ENCODE data around the gene BTBD2. TPM values are rescaled to one million over a fixed set of nuclear protein-coding genes. Genes with fewer than 3 reads are reported as not detected.

BTBD2 gene
- total and polyA plus RNA-seq, 2 of the 13 experiments (the other 11 are each of a cell fraction or from before 2014, with no cell fraction given): 28.1 to 45.3 TPM

DNA sequence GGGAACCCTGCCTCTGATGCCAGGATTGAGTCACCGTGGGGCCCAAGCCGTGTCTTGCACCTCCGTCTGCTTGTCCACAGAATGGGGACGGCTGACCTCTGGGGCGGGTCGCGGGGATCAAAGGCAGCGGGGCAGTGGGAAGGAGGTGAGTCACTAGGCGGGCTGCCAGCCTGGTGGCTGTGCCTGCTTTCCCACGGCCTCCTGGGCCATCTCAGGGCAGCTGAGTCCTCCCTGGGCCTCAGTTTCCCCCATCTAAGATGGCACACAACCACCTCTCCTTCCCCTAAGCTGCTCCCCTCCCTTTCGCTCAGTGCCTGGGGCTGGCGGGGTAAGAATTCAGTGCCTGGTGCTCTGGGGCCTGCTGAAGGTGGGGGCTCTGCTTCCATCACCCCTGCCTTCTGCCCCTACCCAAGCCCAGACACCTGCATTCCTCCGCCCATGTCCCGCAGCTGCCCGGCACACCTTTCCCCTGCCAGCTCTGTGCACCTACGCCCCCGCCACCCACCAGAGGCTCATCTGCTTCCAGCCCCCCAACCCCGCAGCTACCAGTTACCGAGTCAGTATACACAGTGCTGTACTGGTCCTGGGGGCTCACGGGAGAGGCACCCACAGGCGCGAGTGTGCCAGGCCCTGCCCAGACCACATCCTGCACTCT is 32.1 kb upstream of the BTBD2 start (continued):
- TF ChIP-seq, protein P1, sequence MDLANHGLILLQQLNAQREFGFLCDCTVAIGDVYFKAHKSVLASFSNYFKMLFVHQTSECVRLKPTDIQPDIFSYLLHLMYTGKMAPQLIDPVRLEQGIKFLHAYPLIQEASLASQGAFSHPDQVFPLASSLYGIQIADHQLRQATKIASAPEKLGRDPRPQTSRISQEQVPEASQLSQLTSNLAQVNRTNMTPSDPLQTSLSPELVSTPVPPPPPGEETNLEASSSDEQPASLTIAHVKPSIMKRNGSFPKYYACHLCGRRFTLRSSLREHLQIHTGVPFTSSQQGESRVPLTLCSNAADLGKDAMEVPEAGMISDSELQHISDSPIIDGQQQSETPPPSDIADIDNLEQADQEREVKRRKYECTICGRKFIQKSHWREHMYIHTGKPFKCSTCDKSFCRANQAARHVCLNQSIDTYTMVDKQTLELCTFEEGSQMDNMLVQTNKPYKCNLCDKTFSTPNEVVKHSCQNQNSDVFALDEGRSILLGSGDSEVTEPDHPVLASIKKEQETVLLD (CRISPR knock-in tag; IDR thresholded peaks at IDR 0.05; ENCODE audit: low read depth): no peak
- TF ChIP-seq ZNF367 (CRISPR knock-in tag; IDR thresholded peaks at IDR 0.05; ENCODE audit: borderline replicate concordance): no peak
- TF ChIP-seq MLLT10 (CRISPR knock-in tag; IDR thresholded peaks at IDR 0.05): no peak
- TF ChIP-seq NCOA5 (CRISPR knock-in tag; IDR thresholded peaks at IDR 0.05): no peak
- TF ChIP-seq SMARCC2 (IDR thresholded peaks at IDR 0.05): no peak
- TF ChIP-seq, protein P2, sequence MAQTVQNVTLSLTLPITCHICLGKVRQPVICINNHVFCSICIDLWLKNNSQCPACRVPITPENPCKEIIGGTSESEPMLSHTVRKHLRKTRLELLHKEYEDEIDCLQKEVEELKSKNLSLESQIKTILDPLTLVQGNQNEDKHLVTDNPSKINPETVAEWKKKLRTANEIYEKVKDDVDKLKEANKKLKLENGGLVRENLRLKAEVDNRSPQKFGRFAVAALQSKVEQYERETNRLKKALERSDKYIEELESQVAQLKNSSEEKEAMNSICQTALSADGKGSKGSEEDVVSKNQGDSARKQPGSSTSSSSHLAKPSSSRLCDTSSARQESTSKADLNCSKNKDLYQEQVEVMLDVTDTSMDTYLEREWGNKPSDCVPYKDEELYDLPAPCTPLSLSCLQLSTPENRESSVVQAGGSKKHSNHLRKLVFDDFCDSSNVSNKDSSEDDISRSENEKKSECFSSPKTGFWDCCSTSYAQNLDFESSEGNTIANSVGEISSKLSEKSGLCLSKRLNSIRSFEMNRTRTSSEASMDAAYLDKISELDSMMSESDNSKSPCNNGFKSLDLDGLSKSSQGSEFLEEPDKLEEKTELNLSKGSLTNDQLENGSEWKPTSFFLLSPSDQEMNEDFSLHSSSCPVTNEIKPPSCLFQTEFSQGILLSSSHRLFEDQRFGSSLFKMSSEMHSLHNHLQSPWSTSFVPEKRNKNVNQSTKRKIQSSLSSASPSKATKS (CRISPR knock-in tag; IDR thresholded peaks at IDR 0.05): no peak
- TF ChIP-seq, protein P3, sequence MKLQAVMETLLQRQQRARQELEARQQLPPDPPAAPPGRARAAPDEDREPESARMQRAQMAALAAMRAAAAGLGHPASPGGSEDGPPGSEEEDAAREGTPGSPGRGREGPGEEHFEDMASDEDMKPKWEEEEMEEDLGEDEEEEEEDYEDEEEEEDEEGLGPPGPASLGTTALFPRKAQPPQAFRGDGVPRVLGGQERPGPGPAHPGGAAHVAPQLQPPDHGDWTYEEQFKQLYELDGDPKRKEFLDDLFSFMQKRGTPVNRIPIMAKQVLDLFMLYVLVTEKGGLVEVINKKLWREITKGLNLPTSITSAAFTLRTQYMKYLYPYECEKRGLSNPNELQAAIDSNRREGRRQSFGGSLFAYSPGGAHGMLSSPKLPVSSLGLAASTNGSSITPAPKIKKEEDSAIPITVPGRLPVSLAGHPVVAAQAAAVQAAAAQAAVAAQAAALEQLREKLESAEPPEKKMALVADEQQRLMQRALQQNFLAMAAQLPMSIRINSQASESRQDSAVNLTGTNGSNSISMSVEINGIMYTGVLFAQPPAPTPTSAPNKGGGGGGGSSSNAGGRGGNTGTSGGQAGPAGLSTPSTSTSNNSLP (IDR thresholded peaks at IDR 0.05; ENCODE audit: low read depth, low read length): no peak
- TF ChIP-seq, protein P4, sequence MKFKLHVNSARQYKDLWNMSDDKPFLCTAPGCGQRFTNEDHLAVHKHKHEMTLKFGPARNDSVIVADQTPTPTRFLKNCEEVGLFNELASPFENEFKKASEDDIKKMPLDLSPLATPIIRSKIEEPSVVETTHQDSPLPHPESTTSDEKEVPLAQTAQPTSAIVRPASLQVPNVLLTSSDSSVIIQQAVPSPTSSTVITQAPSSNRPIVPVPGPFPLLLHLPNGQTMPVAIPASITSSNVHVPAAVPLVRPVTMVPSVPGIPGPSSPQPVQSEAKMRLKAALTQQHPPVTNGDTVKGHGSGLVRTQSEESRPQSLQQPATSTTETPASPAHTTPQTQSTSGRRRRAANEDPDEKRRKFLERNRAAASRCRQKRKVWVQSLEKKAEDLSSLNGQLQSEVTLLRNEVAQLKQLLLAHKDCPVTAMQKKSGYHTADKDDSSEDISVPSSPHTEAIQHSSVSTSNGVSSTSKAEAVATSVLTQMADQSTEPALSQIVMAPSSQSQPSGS (CRISPR knock-in tag; IDR thresholded peaks at IDR 0.05): no peak
- TF ChIP-seq, protein P5, sequence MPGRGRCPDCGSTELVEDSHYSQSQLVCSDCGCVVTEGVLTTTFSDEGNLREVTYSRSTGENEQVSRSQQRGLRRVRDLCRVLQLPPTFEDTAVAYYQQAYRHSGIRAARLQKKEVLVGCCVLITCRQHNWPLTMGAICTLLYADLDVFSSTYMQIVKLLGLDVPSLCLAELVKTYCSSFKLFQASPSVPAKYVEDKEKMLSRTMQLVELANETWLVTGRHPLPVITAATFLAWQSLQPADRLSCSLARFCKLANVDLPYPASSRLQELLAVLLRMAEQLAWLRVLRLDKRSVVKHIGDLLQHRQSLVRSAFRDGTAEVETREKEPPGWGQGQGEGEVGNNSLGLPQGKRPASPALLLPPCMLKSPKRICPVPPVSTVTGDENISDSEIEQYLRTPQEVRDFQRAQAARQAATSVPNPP (CRISPR knock-in tag; IDR thresholded peaks at IDR 0.05): no peak
- TF ChIP-seq ZNF772 (CRISPR knock-in tag; IDR thresholded peaks at IDR 0.05): no peak
- TF ChIP-seq ZSCAN30 (CRISPR knock-in tag; IDR thresholded peaks at IDR 0.05): no peak
- TF ChIP-seq SIN3B (IDR thresholded peaks at IDR 0.05; ENCODE audit: low read length): no peak
- no peak for TF ChIP-seq SSRP1 (CRISPR knock-in tag; IDR thresholded peaks at IDR 0.05)
- TF ChIP-seq PHF21A (CRISPR knock-in tag; IDR thresholded peaks at IDR 0.05): no peak
- no peak for TF ChIP-seq ZNF567 (CRISPR knock-in tag; IDR thresholded peaks at IDR 0.05; ENCODE audit: borderline replicate concordance)
- no peak for TF ChIP-seq NRL (CRISPR knock-in tag; IDR thresholded peaks at IDR 0.05; ENCODE audit: borderline replicate concordance)
- TF ChIP-seq REXO4 (CRISPR knock-in tag; IDR thresholded peaks at IDR 0.05; ENCODE audit: borderline replicate concordance): no peak
- TF ChIP-seq CENPT (CRISPR knock-in tag; IDR thresholded peaks at IDR 0.05; ENCODE audit: low read depth): no peak
- no peak for TF ChIP-seq ZC3H4 (CRISPR knock-in tag; IDR thresholded peaks at IDR 0.05; ENCODE audit: borderline replicate concordance)
- no peak for TF ChIP-seq GTF3A (CRISPR knock-in tag; conservative IDR thresholded peaks at IDR 0.05)
- no peak for TF ChIP-seq ZNF432 (CRISPR knock-in tag; IDR thresholded peaks at IDR 0.05; ENCODE audit: borderline replicate concordance)
- TF ChIP-seq RBAK (CRISPR knock-in tag; IDR thresholded peaks at IDR 0.05): no peak

All from HepG2 (cell line).